ENCODE data around the gene DDX5.
"Not testable (repeated sequence)": the region's sequence is repeated elsewhere in the genome, so short reads cannot be mapped to it uniquely, and the experiment has no call there.

Gene DDX5

GRCh38 chr17:64484380-64484779, 21.7 kb downstream of the DDX5 start:
- Mint-ChIP-seq H3K9me3 (no peaks in the 10 kb centered on the region), H3K4me3 (no peak overlapping the region), H3K4me1 (no peaks in the 10 kb centered on the region), H3K27ac (no peak overlapping the region), H3K27me3 (ENCODE audit: low read depth, poor library complexity) (peaks cover 4% of the 10 kb centered on the region), H3K36me3 (ENCODE audit: low read depth) (peaks cover 54% of the 10 kb centered on the region)
- no peak for DNase-seq
- TF ChIP-seq, protein P1, sequence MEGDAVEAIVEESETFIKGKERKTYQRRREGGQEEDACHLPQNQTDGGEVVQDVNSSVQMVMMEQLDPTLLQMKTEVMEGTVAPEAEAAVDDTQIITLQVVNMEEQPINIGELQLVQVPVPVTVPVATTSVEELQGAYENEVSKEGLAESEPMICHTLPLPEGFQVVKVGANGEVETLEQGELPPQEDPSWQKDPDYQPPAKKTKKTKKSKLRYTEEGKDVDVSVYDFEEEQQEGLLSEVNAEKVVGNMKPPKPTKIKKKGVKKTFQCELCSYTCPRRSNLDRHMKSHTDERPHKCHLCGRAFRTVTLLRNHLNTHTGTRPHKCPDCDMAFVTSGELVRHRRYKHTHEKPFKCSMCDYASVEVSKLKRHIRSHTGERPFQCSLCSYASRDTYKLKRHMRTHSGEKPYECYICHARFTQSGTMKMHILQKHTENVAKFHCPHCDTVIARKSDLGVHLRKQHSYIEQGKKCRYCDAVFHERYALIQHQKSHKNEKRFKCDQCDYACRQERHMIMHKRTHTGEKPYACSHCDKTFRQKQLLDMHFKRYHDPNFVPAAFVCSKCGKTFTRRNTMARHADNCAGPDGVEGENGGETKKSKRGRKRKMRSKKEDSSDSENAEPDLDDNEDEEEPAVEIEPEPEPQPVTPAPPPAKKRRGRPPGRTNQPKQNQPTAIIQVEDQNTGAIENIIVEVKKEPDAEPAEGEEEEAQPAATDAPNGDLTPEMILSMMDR (IDR thresholded peaks at IDR 0.05) = no peak

DNA sequence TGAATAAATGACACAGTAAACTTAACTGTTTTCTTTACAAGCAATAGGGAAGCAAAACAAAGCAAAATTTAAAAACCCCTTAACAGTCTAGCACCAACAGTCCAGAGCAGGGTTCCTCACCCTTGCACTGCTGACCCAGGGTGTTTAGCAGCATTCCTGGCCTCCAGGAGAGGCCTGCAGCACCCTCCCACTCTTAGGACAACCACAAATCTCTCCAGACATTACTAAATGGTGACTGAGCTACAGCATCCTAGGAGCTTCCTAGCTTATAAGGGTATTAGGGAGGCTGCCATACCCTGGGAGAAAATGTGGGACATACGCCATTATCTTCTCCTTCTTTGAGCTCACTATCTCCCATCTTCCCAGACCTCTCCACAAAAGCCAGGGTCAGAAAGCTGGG, 25.1 kb downstream of the DDX5 start:
- no peak for DNase-seq
- Mint-ChIP-seq H3K27ac (no peak overlapping the region), H3K27me3 (ENCODE audit: low read depth, poor library complexity) (peaks cover 4% of the 10 kb centered on the region), H3K36me3 (ENCODE audit: low read depth) (peaks cover 41% of the 10 kb centered on the region), H3K4me3 (no peak overlapping the region), H3K9me3 (no peaks in the 10 kb centered on the region), H3K4me1 (no peaks in the 10 kb centered on the region)
- TF ChIP-seq, protein P1 (IDR thresholded peaks at IDR 0.05) = no peak

DNA sequence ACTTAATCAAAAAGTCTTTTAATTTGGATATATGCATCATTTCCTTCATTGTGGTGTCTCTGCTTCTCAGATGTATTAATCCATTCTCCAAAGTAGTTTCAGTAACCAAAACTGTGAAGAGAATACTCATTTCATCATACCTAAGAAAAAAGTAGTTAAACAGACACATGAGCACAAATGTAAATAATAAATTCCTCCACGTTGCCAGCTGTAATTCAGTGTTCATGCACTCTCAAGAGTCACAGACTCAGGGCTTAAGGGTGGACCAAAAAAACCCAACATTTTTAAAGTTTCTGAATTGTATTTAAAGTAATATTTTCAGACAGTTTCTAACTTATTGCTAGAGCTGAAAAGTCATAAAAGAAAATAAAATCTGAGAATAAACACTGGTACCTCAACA, 28.2 kb downstream of the DDX5 start:
- Mint-ChIP-seq H3K27ac (no peak overlapping the region), H3K4me3 (no peak overlapping the region), H3K9me3 (no peaks in the 10 kb centered on the region), H3K4me1 (no peaks in the 10 kb centered on the region), H3K36me3 (ENCODE audit: low read depth) (peaks cover 13% of the 10 kb centered on the region), H3K27me3 (ENCODE audit: low read depth, poor library complexity) (peaks cover 2% of the 10 kb centered on the region)
- DNase-seq = no peak
- TF ChIP-seq, protein P1 (IDR thresholded peaks at IDR 0.05) = no peak

DNA sequence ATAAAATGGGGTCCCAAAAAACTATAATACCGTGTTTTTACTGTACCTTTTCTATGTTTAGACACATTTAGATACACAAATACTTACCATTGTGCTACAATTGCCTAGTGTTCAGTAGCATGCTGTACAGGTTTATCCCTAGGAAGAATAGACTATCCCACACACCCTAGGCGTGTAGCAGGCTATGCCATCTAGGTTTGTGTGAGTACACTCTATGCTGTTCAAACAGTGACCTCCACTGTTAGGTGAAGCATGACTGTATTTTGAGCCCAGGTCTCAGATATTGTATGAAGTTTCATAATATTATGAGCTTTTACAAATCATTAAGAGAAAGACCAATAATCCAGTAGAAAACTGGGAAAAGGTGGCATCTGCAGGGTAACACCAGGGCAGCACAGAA, 33.5 kb downstream of the DDX5 start:
- H3K4me1 Mint-ChIP-seq = peaks cover 13% of the 10 kb centered on the region
- H3K27ac Mint-ChIP-seq = no peak overlapping the region
- TF ChIP-seq, protein P1 (IDR thresholded peaks at IDR 0.05) = no peak
- H3K27me3 Mint-ChIP-seq (ENCODE audit: low read depth, poor library complexity) = peaks cover 13% of the 10 kb centered on the region
- DNase-seq = no peak
- no peaks in the 10 kb centered on the region for H3K9me3 Mint-ChIP-seq
- H3K4me3 Mint-ChIP-seq = no peak overlapping the region
- no peaks in the 10 kb centered on the region for H3K36me3 Mint-ChIP-seq (ENCODE audit: low read depth)

DNA sequence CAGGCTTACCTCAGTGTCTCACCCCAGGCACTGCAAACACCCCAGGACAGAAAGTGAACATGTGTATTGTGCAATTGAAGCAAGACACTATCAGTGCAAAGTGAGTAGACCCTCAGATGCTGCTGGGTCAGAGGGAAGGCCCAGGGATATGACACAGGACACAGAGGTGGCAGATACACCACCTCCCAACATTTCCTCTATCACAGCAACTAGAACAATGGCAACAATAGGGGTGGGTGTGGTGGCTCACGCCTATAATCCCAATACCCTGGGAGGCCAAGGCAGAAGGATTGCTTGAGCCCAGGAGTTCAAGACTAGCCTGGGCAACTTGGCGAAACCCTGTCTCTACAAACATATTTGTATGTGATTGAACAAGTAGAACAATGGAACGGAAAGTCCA, 34.6 kb downstream of the DDX5 start:
- Mint-ChIP-seq H3K4me1 (peaks cover 13% of the 10 kb centered on the region), H3K27me3 (ENCODE audit: low read depth, poor library complexity) (peaks cover 15% of the 10 kb centered on the region), H3K4me3 (no peak overlapping the region), H3K36me3 (ENCODE audit: low read depth) (no peaks in the 10 kb centered on the region), H3K27ac (no peak overlapping the region), H3K9me3 (peaks cover under 1% of the 10 kb centered on the region)
- no peak for DNase-seq
- TF ChIP-seq, protein P1 (IDR thresholded peaks at IDR 0.05) = no peak

- peaks cover 3% of the 10 kb centered on the region for H3K9me3 Mint-ChIP-seq
- TF ChIP-seq, protein P1 (IDR thresholded peaks at IDR 0.05) = no peak
- no peak overlapping the region for H3K4me3 Mint-ChIP-seq
- DNase-seq = peak; percentile 12
- H3K27me3 Mint-ChIP-seq (ENCODE audit: low read depth, poor library complexity) = peaks cover 15% of the 10 kb centered on the region
- peaks cover 13% of the 10 kb centered on the region for H3K4me1 Mint-ChIP-seq
- H3K27ac Mint-ChIP-seq = peak overlapping the region; percentile 55
- H3K36me3 Mint-ChIP-seq (ENCODE audit: low read depth) = no peaks in the 10 kb centered on the region
These were observed 35.5 kb downstream of the DDX5 start for GRCh38 chr17:64470625-64471024.

GRCh38 chr17:64466834-64467233, 39.3 kb downstream of the DDX5 start:
- not testable (repeated sequence) for H3K9me3 Mint-ChIP-seq; H3K36me3 Mint-ChIP-seq (ENCODE audit: low read depth)

More at GRCh38 chr17:64466834-64467233, 39.3 kb downstream of the DDX5 start:
- not testable (repeated sequence) for DNase-seq, H3K4me3 Mint-ChIP-seq, H3K27ac Mint-ChIP-seq
- Mint-ChIP-seq H3K4me1 (peaks cover 13% of the 10 kb centered on the region), H3K27me3 (ENCODE audit: low read depth, poor library complexity) (peaks cover 19% of the 10 kb centered on the region)

All from nephron progenitor cell (in vitro differentiated cells).